ENCODE data around the gene CRYBA2. TPM values are rescaled to one million over a fixed set of nuclear protein-coding genes. Genes with fewer than 3 reads are reported as not detected.

The CRYBA2 gene
- total RNA-seq, 1 donor from 2014 or later = 0.49 TPM

- Mint-ChIP-seq H3K27ac (ENCODE audit: unreplicated experiment) (no peak overlapping the region), H3K4me1 (ENCODE audit: low read depth, unreplicated experiment) (peaks cover 7% of the 10 kb centered on the region)
These were observed 22.3 kb downstream of the CRYBA2 start for GRCh38 chr2:218970894-218971293.

GRCh38 chr2:218964041-218964771 is 29.0 kb downstream of the CRYBA2 start:
- H3K36me3 Mint-ChIP-seq (ENCODE audit: unreplicated experiment) = peaks cover 6% of the 10 kb centered on the region
- peaks cover 17% of the 10 kb centered on the region for H3K27me3 Mint-ChIP-seq (ENCODE audit: unreplicated experiment)
- peak overlapping the region; percentile 96 for H3K27ac Mint-ChIP-seq (ENCODE audit: unreplicated experiment)
- TF ChIP-seq CTCF (IDR thresholded peaks at IDR 0.05; ENCODE audit: partially characterized antibody, unreplicated experiment) = no peak
- peak overlapping the region; percentile 100 for H3K4me3 Mint-ChIP-seq (ENCODE audit: unreplicated experiment)
- peak; percentile 44 for DNase-seq
- peaks cover 22% of the 10 kb centered on the region for H3K4me1 Mint-ChIP-seq (ENCODE audit: low read depth, unreplicated experiment)
- peaks cover 15% of the 10 kb centered on the region for H3K9me3 Mint-ChIP-seq (ENCODE audit: unreplicated experiment)

More at GRCh38 chr2:218970894-218971293, 22.3 kb downstream of the CRYBA2 start:
- Mint-ChIP-seq H3K9me3 (ENCODE audit: unreplicated experiment) (no peaks in the 10 kb centered on the region), H3K4me3 (ENCODE audit: unreplicated experiment) (no peak overlapping the region), H3K27me3 (ENCODE audit: unreplicated experiment) (peaks cover 9% of the 10 kb centered on the region), H3K36me3 (ENCODE audit: unreplicated experiment) (no peaks in the 10 kb centered on the region)
- TF ChIP-seq CTCF (IDR thresholded peaks at IDR 0.05; ENCODE audit: partially characterized antibody, unreplicated experiment) = no peak
- DNase-seq = no peak

- TF ChIP-seq CTCF (IDR thresholded peaks at IDR 0.05; ENCODE audit: partially characterized antibody, unreplicated experiment) = no peak
- peaks cover 19% of the 10 kb centered on the region for H3K27me3 Mint-ChIP-seq (ENCODE audit: unreplicated experiment)
- H3K4me1 Mint-ChIP-seq (ENCODE audit: low read depth, unreplicated experiment) = peaks cover 22% of the 10 kb centered on the region
- no peak for DNase-seq
- H3K36me3 Mint-ChIP-seq (ENCODE audit: unreplicated experiment) = peaks cover 6% of the 10 kb centered on the region
- H3K4me3 Mint-ChIP-seq (ENCODE audit: unreplicated experiment) = peak overlapping the region; percentile 100
- peaks cover 19% of the 10 kb centered on the region for H3K9me3 Mint-ChIP-seq (ENCODE audit: unreplicated experiment)
- H3K27ac Mint-ChIP-seq (ENCODE audit: unreplicated experiment) = peak overlapping the region; percentile 96
These were observed 29.6 kb downstream of the CRYBA2 start for GRCh38 chr2:218963601-218964000.

- peaks cover 22% of the 10 kb centered on the region for H3K4me1 Mint-ChIP-seq (ENCODE audit: low read depth, unreplicated experiment)
- peak; percentile 94 for DNase-seq
- H3K27me3 Mint-ChIP-seq (ENCODE audit: unreplicated experiment) = peaks cover 20% of the 10 kb centered on the region
- H3K9me3 Mint-ChIP-seq (ENCODE audit: unreplicated experiment) = peaks cover 19% of the 10 kb centered on the region
- H3K27ac Mint-ChIP-seq (ENCODE audit: unreplicated experiment) = peak overlapping the region; percentile 96
- H3K36me3 Mint-ChIP-seq (ENCODE audit: unreplicated experiment) = peaks cover 6% of the 10 kb centered on the region
- TF ChIP-seq CTCF (IDR thresholded peaks at IDR 0.05; ENCODE audit: partially characterized antibody, unreplicated experiment) = no peak
- peak overlapping the region; percentile 100 for H3K4me3 Mint-ChIP-seq (ENCODE audit: unreplicated experiment)
These were observed 30.2 kb downstream of the CRYBA2 start for GRCh38 chr2:218962859-218963492.
